Skeletal muscle tissue (tissue), 4 donors: ENCODE measurements around the gene RRP1B. TPM values are rescaled to one million over a fixed set of nuclear protein-coding genes. Genes with fewer than 3 reads are reported as not detected.
"Not testable (repeated sequence)": the region's sequence is repeated elsewhere in the genome, so short reads cannot be mapped to it uniquely, and the experiment has no call there.

ENCODE experiments used
- H3K27ac ChIP-seq: one replicate; pipeline ENCODE4 v1.7.0; 2013; ENCODE audit warnings: mild to moderate bottlenecking, low read depth, low read length, inconsistent platforms
- H3K27me3 ChIP-seq, 3 donors: one replicate each; pipeline ENCODE4 v1.7.0; 2013; ENCODE audit warnings: low read length in 3 of 3; ENCODE audit not compliant: control insufficient read depth in 3 of 3, insufficient read depth in 3 of 3
- H3K36me3 ChIP-seq, 3 donors: one replicate each; pipeline ENCODE4 v1.7.0; 2013; ENCODE audit warnings: low read length in 3 of 3; ENCODE audit not compliant: control insufficient read depth in 3 of 3, insufficient read depth in 3 of 3
- H3K4me1 ChIP-seq, 3 donors: one replicate each; pipeline ENCODE4 v1.7.0; 2013; ENCODE audit warnings: low read length in 3 of 3, mild to moderate bottlenecking in 3 of 3; ENCODE audit not compliant: control insufficient read depth in 3 of 3, insufficient read depth in 3 of 3
- H3K4me3 ChIP-seq, 3 donors: one replicate each; pipeline ENCODE4 v1.7.0; 2013; ENCODE audit warnings: low read length in 3 of 3
- H3K9ac ChIP-seq, 3 donors: one replicate each; pipeline ENCODE4 v1.7.0; 2013; ENCODE audit warnings: low read length in 3 of 3, mild to moderate bottlenecking in 3 of 3, moderate library complexity in 2 of 3, low read depth in 1 of 3
- H3K9me3 ChIP-seq, 3 donors: one replicate each; pipeline ENCODE4 v1.7.0; 2013; ENCODE audit warnings: low read length in 3 of 3; ENCODE audit not compliant: control insufficient read depth in 3 of 3
- total RNA-seq: library from RNA; depleted of rRNA; stranded (reverse); fragments of >200 nt; gene quantifications from one replicate; pipeline ENCODE4 v1.2.3, GENCODE V29; 2014
- donor health status: Osteomylitis.

RRP1B gene
- total RNA-seq, 1 donor from 2014 or later, result 13.6 TPM

DNA sequence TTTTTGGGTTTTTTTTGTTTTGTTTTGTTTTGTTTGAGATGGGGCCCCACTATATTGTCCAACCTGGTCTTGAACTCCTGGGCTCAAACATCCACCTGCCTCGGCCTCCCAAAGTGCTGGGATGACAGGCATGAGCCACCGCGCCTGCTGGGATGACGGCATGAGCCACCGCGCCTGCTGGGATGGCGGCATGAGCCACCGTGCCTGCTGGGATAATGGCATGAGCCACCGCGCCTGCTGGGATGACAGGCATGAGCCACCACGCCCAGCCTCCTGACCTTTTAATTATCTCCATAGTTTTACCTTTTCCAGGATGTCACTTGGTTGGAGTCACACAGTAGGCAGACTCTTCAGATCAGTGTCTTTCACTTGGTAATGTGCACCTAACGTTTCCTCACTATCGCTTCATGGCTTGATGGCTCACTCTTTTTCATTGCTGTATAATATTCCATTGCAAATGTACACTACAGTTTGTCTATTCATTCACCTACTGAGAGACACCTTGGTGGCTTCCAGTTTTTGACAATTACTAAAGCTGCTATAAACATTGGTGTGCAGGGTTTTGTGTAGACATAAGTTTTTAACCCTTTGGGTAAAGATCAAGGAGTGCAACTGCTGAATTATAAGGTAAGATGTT is 49.5 kb downstream of the RRP1B start:
- Histone ChIP-seq H3K27me3 (no peaks in the 10 kb centered on the region), H3K27ac (no peak overlapping the region), H3K9ac (no peak overlapping the region), H3K9me3 (no peaks in the 10 kb centered on the region), H3K4me3 (no peak overlapping the region), H3K4me1 (peaks cover 6 to 9% (median 7%) of the 10 kb centered on the region in 3 donors), H3K36me3 (no peaks in the 10 kb centered on the region)

- no peaks in the 10 kb centered on the region for H3K36me3 ChIP-seq
- peaks cover 6 to 9% (median 7%) of the 10 kb centered on the region in 3 donors for H3K4me1 ChIP-seq
- no peaks in the 10 kb centered on the region for H3K9me3 ChIP-seq
- H3K4me3 ChIP-seq, result peak overlapping the region in 2 of 3 donors; percentile 4 to 22
- H3K9ac ChIP-seq, result peak overlapping the region in 2 of 3 donors; percentile 3 to 21
- peak overlapping the region; percentile 57 for H3K27ac ChIP-seq
- no peaks in the 10 kb centered on the region for H3K27me3 ChIP-seq
Measured at GRCh38 chr21:43712268-43712942, 53.0 kb downstream of the RRP1B start.

DNA sequence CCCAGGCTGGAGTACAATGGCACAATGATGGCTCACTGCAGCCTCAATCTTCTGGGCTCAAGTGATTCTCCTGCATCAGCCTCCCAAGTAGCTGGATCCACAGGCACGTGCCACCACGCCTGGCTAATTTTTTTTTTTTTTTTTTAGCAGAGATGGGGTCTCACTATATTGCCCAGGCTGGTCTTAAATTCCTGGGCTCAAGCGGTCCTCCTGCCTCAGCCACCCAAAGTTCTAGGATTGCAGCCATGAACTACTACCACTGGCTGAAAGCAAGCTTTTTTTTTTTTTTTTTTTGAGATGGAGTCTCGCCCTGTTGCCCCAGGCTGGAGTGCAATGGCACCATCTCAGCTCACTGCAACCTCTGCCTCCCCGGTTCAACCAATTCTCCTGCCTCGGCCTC is 53.8 kb downstream of the RRP1B start:
- not testable (repeated sequence) for H3K27me3 ChIP-seq, H3K36me3 ChIP-seq, H3K9ac ChIP-seq, H3K27ac ChIP-seq, H3K4me3 ChIP-seq, H3K9me3 ChIP-seq
- H3K4me1 ChIP-seq, result peaks cover 6 to 11% (median 7%) of the 10 kb centered on the region in 3 donors

- Histone ChIP-seq H3K9ac (no peak overlapping the region), H3K36me3 (no peaks in the 10 kb centered on the region), H3K4me3 (no peak overlapping the region), H3K27ac (no peak overlapping the region), H3K9me3 (no peaks in the 10 kb centered on the region), H3K27me3 (no peaks in the 10 kb centered on the region), H3K4me1 (peaks cover 26 to 38% (median 28%) of the 10 kb centered on the region in 3 donors)
Measured at GRCh38 chr21:43716376-43717165, 57.2 kb downstream of the RRP1B start.

DNA sequence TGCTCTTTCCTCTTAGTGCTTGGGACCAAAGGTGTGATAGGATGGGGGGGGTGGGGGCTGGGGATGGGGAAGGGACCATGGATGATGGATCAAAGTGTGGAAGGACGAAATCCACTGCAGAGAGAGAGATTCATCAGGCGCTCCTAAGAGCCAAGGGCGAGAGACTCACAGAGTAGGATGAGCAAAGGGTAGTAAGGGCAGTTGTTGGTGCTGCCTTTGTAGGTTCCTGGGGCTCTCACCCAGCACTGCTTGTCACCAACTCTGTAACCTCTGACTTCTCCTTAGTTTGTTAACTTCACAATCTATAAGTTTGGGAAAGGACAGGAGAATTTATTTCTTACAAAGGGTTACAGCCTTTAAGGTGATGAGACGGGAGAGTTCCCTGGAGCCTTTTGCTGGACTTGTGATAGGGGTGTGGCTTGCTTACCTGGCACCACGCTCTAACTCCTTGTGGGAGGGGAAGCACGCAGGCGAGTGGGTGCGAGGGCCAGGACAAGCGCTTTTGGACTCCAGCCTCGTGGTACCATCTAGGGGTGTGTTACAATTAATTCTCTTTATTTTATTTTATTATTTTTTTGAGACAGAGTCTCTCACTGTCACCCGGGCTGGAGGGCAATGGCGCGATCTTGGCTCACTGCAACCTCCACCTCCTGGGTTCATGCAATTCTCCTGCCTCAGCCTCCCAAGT is 58.0 kb downstream of the RRP1B start:
- Histone ChIP-seq H3K9me3 (no peaks in the 10 kb centered on the region), H3K36me3 (no peaks in the 10 kb centered on the region), H3K27me3 (no peaks in the 10 kb centered on the region), H3K27ac (no peak overlapping the region), H3K9ac (no peak overlapping the region), H3K4me3 (no peak overlapping the region), H3K4me1 (peaks cover 24 to 36% (median 31%) of the 10 kb centered on the region in 3 donors)

- no peaks in the 10 kb centered on the region for H3K27me3 ChIP-seq
- no peak overlapping the region for H3K27ac ChIP-seq
- H3K36me3 ChIP-seq, result no peaks in the 10 kb centered on the region
- H3K4me3 ChIP-seq, result peak overlapping the region; percentile 63 to 90 (median 89)
- no peaks in the 10 kb centered on the region for H3K9me3 ChIP-seq
- peak overlapping the region in 2 of 3 donors; percentile 56 to 89 for H3K9ac ChIP-seq
- peaks cover 19 to 29% (median 26%) of the 10 kb centered on the region in 3 donors for H3K4me1 ChIP-seq
Measured at GRCh38 chr21:43717967-43718871, 58.9 kb downstream of the RRP1B start.

- H3K36me3 ChIP-seq, result no peaks in the 10 kb centered on the region
- peak within 1 kb of the TSS; percentile 54 for H3K27ac ChIP-seq
- H3K9me3 ChIP-seq, result no peaks in the 10 kb centered on the region
- H3K9ac ChIP-seq, result peak within 1 kb of the TSS; percentile 63 to 89 (median 80)
- peaks cover 19 to 29% (median 26%) of the 10 kb centered on the region in 3 donors for H3K4me1 ChIP-seq
- H3K27me3 ChIP-seq, result no peaks in the 10 kb centered on the region
- peak within 1 kb of the TSS; percentile 73 to 90 (median 89) for H3K4me3 ChIP-seq
Measured at GRCh38 chr21:43718872-43719747, 59.8 kb downstream of the RRP1B start, which contains the start of gene PDXK. Gene PDXK (plus strand): TSS chr21:43719129. CDS start chr21:43719295, 166 bp downstream.

- Histone ChIP-seq H3K27ac (peak overlapping the region; percentile 54), H3K9ac (peak overlapping the region; percentile 63 to 89 (median 80)), H3K4me1 (peaks cover 19 to 29% (median 26%) of the 10 kb centered on the region in 3 donors), H3K36me3 (no peaks in the 10 kb centered on the region), H3K9me3 (no peaks in the 10 kb centered on the region), H3K4me3 (peak overlapping the region; percentile 73 to 90 (median 89)), H3K27me3 (no peaks in the 10 kb centered on the region)
Measured at GRCh38 chr21:43719748-43720538, 60.6 kb downstream of the RRP1B start.
